HG03039 (cell line): ENCODE results near the gene LYSMD4.

ENCODE experiments used
- ATAC-seq: cut with Tn5 transposase; IDR thresholded peaks from one replicate; pipeline ENCODE4 v1.9.1; 2021; ENCODE audit warnings: mild to moderate bottlenecking, moderate library complexity; ENCODE audit not compliant: unreplicated experiment

Gene LYSMD4

DNA sequence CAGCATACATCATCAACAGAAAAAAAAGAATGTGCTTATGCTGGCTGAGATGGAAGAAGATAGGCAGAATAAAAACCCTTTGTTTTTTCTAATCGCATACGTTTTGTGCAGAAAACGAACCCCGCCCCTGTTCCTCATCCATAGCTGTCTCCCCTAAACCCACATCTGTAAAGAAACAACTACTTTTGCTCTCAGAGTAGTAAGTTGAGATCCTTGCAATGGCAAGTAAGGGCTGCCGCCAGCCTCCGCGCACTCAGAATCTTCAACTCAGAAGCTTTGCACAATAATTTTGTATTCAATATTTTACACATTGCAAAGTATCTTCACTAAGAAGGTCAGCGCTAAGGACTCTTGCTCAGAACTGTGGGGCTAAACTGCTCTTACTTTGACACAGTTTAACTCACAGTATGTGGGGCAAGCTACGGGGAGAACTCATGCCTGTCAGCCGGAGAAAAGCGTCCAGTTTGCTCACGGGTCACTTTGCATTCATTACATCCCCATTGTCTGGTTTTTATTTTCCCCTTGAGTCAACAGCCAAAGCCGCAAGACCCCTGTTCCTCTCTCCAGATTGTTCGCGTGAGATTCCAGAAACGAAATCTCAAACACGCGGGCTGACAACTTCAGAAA, 1.0 kb downstream of the LYSMD4 start:
- ATAC-seq = no peak

DNA sequence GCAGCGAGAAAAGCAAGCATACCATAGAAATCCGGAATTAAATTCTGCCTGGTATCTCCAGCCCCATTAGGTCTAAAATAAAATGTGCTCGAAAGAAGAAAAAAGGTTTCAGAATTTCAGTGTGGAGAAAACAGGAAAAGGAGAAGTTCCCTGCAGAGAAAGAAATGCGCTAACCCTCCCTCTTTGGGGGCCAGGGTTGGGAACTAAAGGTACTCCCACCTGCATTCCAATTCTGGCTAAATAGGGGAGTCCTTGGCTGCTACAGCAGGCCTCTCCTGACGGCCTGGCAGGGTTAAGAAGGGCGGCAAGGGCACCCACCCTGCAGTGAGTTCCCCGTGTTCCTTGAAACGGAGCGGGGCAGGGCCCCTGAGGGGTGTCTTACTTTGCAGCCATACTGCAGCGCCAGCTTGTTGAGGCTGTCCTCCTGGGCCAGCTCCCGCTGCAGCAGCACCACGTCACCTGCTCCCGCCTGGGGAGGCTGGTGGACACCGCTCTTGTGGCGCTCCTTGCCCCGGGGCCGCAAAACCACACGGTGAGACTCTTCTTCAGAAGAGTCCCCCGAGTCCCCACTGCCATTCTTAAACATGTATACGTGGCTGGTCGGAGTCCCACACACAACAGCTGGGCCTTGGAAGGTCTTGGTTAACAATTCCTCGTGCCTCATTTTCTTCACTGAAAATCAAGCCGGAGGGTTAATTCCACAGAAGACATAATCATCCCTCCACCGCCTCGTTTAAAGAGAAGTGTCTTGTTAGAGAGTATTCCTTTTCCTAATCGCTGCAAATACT, 1.7 kb downstream of the LYSMD4 start:
- no peak for ATAC-seq

DNA sequence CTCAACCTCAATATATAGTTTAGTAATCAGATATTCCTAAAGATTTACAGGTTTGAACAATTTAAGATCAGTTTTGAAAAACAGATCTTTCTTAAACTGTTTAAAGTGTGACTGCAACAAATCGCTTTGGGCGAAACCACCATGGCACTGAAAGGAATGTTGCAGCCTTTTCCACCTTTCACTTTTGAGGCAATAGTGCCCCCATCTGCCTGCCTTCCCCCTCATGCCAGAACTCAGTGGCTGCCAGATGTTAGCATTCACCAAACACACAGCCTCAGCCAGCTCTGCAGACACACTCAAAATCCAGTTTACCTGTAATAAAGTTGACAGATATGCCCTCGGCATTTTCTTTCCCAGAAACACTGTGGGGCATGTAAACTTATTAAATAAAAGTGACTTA, 3.3 kb downstream of the LYSMD4 start:
- no peak for ATAC-seq

DNA sequence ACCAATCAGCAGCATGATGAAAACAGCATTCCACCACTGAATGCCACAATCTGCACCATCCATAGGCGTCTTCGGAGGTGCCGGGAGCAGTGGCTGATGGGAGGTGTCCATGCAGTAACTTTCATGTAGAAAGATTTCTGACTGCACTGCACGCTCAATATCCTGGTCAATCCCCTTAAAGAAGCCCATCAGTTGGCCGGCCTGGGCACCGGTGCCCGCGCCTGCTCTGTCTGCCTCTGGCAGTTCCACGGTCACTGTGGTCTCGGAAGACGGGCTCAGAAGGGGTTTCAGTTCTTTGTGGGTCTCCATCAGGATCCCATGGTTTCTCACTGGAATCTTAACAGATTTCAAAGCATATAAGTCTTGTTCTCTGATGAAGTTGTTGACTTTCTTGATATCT, 3.9 kb downstream of the LYSMD4 start:
- ATAC-seq = no peak

DNA sequence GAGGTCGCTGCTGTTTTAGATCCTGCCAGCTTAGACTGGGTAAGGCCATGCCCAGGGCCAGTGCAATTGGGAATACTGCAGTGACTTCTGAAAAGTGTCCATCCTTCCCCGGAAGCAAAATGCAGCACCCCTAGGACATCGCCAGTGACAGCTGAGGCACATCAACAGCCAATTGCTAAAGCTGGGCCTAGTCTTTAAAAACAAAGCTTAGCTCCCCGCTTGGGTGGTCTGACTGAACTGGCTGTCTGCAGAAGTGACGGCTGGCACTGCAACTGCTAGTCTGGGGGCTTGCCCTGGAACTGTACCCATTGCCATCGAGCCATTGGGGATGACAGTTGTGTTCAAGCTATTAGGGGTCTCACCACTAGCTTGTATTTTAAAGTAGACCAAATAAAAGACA, 4.3 kb downstream of the LYSMD4 start:
- no peak for ATAC-seq

DNA sequence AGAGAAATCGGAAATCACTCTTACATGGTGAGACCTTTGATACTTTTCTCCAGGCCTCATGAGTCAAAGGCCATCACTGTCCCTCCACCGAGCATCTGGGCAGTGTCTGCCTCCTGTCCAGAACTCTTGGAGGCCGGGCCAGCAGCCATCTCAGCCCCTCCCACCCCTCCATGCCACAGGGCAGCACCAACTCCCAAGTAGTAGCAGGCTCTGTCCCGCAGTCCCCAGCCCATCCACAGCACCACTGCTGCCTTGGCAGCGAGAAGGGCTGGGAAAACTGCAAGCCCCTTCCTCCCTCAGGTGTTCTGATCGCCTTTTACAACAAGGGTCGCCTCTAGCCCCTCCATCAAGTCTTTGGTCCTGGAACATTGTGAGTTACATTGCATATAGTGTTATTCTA, 5.5 kb downstream of the LYSMD4 start:
- no peak for ATAC-seq

DNA sequence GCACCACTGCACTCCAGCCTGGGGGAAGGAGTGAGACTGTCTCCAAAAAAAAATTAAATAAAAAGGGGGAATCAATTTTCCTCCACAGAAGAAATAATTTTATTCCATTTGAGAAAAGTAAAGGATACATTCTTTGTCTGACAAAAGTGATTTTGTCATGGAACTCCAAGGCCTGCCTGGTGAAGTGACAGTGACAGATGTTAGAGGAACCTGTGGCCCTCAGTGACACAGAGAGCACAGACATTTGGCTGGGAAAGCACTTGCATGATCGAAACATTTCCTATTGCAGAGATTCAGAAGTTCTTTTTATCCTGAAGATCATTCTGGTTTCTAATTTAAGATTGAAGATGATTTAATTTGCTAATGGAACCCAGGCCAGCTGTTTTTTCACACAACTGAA, 5.9 kb downstream of the LYSMD4 start:
- no peak for ATAC-seq

DNA sequence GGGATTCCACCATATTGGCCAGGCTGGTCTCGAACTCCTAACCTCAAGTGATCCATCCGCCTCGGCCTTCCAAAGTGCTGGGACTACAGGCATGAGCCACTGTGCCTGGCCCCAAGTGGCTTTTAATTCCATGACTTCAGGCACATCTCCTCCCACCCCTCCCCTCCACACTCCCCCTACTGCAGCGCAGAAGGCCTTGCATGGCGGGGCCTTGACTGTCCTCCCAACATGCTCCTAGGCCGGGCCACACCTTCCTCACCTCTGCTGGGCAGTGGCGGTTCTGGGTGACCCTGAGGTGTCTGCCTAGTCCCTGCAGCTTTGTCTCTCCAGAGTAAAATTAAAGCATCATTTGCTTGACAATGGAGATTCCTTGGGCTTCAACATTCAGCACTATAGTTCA, 6.9 kb downstream of the LYSMD4 start:
- no peak for ATAC-seq

DNA sequence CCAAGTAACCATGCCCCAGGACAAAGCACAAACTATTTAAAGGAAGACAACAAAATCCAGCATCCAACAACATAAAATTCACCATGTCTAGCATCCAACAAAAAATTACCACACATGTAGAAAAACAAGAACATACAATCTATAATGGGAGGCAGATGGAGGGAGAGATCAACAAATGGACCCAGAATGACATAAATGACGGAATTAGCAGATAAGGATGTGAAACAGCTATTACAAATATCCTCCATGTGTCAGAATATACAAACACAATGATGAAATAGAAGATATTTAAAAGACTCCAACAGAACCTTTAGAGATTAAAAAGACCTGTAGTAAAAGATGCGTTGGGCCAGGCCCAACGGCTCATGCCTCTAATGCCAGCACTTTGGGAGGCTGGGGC, 10.8 kb downstream of the LYSMD4 start:
- no peak for ATAC-seq

DNA sequence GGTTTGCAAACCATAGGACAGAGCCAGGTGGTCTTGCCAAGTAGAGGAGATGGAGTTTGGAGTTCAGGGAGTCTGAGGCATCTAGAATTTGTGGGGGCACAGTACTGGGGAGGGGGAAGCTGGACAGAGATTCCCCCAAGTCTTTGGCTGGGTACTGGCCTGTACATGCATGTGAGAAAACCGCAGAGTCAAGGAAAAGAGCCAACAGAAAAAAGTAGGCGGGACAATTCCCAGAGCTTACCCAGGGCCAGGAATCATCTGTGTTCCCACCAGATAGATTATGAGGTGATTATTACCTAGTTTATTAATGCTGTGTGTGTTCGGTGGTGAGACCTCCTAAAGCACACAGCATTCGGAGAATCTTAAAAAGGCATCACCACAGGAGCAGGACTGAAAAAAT, 11.3 kb downstream of the LYSMD4 start:
- no peak for ATAC-seq

DNA sequence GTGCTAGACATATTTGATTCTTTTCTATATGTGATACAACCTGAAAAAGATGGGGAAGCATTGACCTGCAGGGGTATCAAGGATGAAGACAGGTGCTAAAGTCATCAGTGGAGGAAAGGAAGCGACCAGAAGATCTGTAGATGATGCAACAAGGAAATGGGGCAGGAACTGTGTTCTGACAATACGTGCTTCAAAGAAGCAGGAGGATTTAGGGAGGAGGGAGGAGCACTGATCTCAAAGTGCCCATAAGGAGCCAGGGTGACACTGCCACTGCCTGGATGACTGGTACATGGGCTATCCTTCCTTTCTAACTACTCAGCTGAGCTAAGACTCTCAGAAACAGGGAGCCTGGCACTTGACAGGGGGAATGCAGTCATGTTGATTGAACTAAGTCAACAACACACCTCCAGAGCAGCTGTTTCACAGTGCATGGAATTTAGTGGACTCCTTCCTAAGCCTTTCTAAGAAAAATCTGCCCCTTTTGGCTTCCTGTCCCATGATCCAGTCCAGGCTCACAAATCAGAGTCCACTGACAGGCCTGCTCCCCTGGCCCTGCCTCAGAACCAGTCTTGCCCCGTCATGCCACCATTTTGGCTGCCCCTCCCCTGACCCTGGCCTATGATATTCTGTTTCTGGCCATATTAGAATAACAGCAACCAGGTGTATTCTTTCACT, 12.0 kb downstream of the LYSMD4 start:
- ATAC-seq = no peak

DNA sequence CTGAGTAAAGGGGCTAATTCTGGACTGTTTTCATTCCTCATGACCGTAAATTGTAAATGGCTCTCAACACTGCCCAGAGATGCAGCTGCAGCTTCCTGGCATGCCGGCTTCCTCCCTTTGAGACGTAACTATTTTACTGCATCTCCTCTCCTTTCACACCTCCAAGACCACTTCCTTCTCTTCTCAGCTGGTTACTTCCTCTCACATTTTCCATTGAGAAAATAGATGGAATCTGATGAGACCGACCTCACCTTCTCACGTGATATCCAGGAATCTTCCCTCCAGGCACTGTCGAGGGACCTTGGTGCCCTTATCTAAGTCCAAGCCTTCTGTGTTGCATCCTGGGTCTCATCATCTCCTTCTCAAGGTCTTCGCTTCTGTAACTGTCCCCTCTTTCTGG, 12.7 kb downstream of the LYSMD4 start:
- no peak for ATAC-seq

DNA sequence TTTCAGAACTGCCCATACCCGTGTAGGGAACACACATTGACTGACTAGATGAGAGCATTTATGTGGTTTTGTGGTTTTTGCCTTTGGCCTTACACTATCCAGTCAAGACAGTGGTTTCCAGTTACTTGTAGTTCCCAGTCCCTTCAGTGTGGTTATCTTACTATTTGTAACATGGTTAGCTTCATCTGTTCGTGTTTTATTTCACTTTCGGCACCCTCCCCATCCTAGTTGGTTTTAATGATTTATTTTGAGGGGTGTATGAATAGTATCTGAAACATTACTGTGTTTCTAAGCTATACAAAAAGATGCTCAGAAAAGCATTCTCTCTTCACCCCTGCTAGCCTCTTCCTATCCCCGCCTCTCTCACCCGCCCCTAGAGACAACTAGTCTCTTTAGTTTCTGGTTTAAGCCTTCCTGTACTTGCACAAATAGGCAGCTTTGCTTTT, 14.1 kb downstream of the LYSMD4 start:
- peak; percentile 75 for ATAC-seq

DNA sequence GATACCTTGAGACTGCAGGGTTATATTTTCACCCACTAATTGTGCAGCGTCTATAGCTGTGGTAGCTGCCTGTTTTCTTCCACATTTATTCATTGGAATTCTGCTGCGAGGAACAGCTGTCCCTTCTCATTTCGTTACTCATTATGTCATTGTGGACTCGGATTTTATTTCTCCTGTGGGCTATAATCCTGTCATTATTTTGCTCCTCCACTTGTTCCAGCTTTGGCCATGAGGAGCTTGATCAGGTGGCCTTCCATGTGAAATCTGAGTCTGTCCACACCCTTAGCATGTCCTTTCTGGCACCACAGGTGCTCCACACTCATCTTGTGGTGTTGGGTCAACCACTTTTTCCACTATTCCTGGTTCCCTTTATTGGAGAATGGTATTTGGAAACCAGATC, 14.8 kb downstream of the LYSMD4 start:
- no peak for ATAC-seq

DNA sequence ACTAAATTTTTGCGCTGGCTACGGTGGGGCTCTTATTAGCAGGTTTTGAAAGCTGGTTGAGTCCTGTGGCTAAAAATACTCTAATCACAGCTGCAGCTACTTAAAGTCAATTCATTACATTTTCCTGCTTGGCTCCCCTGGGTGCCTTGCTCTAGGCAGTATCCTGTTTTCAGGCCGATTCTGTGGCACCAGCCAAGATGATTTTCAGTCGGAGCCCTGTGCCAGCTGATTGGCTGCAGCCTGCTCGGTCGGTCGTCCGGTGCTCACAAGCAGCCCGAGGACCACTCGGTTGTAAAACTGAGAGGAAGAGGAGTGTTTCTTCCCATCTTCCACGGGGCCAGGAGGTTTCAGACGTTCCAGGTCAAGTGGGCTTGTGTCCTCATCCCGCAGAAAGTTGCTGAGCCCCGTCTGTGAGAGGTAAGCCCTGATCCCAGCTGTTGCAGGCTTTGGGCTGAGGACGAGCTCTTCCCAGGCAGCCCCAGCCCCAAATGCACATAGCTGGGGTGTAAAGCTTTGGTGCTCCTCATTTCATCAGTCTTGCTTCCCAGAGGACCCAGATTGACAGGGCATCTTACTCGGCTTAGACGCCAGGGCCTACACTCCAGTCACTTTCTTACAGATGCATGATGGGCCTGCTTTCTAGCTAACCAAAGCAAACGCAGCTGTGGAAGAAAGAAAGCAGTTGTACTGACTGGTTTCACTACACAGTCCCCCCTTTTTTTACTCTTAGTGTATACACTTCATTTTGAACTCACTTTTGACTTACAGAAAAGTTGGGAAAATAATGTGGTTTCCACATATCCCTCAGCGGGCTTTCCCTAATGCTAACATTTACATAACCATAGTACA, 15.9 kb downstream of the LYSMD4 start:
- ATAC-seq = no peak

DNA sequence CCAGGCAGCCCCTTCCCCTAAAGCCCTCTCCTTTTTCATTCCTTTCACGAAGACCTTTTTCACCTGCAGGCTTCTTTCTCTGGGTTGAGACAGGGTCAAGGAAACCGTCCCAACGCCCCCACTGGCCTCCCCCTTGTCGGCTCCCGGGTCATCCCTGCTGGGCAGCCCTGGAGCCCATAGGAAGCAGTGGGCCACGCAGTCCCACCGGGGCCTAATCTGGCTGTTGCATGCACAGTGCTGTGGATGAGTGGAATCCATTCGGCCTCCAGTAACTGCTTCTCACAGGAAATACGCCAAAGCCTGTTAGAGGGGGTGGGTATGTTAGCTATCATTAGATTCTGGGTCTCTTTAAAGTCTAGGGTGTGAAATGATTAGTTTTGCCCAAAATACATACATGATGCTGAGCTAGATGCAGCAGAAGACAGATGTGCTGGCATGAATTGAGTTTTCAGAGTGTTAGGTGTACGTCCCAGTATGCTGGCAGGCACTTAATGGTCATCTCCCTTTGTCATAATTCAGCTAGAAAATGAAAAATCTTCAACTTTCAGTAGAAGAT, 16.6 kb downstream of the LYSMD4 start:
- ATAC-seq = no peak

DNA sequence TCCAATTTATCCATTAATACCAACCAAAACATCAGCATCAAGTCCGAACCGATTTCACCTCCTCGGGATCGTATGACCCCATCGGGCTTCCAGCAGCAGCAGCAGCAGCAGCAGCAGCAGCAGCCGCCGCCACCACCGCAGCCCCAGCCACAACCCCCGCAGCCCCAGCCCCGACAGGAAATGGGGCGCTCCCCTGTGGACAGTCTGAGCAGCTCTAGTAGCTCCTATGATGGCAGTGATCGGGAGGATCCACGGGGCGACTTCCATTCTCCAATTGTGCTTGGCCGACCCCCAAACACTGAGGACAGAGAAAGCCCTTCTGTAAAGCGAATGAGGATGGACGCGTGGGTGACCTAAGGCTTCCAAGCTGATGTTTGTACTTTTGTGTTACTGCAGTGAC, 20.8 kb downstream of the LYSMD4 start:
- no peak for ATAC-seq

DNA sequence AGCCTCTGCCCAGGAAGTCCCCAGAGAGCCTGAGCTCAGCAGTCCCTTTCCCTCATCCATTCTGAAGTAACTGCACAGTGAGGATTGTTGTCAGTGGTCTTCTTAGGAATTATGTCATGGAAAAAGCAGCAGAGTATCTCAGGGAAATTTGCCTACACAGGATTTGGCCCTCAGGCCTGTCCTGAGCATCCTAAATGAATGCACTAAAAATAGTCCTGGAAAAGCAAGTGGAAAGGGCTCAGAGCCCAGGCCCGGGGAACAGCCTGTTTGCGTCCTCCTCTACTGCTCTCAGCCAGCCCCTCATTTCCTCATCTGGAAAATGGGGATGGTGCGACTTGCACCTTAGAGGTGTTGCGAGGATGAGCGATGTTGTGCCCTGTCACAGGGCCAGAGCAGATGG, 21.6 kb downstream of the LYSMD4 start:
- ATAC-seq = no peak

DNA sequence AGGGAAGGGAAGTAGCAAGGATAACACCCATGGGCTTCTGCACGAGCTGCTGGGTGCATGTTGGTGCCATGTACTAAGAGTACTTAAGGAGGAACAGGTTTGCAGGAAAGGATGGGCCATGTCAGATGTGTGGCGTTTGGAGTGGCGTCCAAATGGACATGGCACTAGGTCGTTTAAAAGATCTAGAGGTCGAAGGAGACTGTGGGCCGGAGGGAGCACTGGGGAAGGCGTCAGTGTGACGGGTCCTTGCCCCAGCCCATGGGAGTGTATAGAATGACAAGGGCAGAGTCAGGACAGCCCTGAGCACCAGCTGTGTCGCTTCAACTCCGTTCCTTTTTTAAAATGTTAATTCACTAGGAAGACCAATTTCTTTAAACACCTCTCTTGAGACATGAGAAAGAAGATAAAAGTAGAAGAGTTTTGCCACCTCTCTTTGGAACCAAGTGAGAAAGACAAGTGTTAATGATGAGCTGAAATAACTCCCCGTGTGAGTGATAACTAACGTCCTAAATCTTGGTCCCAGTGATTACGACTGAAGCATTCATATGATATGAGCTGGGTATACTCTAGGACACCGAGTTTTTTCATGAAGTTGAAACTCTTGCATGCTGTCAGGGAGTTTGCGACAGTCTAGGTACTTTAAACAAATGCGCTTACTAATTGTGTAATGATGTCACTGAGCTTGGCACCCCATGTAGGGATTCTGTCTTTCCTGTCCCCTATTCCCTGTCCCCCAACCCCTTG, 23.8 kb downstream of the LYSMD4 start:
- ATAC-seq = no peak

DNA sequence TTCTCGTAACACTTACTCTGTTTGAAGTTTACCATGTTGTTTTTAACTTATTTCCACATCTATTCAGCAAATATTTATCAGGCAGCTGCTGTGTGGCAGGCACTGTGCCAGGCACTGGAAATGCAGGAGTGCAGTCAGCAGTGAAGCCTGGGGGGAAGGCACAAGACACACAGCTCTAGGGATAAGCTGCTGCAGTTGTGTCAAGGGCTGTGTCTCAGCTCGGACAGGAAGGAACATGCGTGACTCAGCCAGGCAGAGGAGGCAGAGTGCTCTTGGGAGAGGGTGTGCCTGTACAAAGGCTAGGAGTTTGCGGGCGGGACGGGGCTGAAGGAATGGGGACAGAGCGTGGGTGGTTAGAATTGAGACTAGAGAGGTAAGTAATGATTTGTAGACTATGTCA, 24.7 kb downstream of the LYSMD4 start:
- ATAC-seq = no peak
